ENCODE measurements around the gene ALX3. TPM values are rescaled to one million over a fixed set of nuclear protein-coding genes. Genes with fewer than 3 reads are reported as not detected.

The ALX3 gene
- total RNA-seq, 4 donors from 2014 or later, result 0.21 to 0.26 TPM; not detected in 2

DNA sequence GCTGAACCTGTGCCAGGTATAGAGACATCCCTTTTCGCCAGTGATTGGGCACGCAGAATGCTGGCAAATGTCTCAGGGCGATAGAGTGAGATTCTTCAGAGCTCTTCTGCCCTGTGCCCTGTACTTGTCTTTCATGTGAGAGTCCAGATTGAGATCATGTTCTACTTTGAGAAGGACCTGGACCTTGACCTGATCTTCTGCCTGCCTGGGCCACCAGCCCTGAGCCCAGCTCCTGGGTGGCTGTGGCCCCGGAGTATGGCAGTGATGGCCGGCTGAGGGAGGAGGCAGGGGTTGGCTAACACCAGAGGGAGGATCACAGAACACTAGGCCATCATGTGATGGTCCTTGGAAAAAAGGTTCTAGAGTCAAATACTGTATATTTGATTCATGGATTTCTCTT is 22.2 kb downstream of the ALX3 start:
- Histone ChIP-seq H3K27me3 (no peaks in the 10 kb centered on the region), H3K4me3 (no peak overlapping the region), H3K9me3 (no peaks in the 10 kb centered on the region), H3K27ac (no peak overlapping the region), H3K4me1 (no peaks in the 10 kb centered on the region), H3K36me3 (no peaks in the 10 kb centered on the region)
- TF ChIP-seq POLR2A (IDR thresholded peaks at IDR 0.05), result no peak
- TF ChIP-seq, protein P1, sequence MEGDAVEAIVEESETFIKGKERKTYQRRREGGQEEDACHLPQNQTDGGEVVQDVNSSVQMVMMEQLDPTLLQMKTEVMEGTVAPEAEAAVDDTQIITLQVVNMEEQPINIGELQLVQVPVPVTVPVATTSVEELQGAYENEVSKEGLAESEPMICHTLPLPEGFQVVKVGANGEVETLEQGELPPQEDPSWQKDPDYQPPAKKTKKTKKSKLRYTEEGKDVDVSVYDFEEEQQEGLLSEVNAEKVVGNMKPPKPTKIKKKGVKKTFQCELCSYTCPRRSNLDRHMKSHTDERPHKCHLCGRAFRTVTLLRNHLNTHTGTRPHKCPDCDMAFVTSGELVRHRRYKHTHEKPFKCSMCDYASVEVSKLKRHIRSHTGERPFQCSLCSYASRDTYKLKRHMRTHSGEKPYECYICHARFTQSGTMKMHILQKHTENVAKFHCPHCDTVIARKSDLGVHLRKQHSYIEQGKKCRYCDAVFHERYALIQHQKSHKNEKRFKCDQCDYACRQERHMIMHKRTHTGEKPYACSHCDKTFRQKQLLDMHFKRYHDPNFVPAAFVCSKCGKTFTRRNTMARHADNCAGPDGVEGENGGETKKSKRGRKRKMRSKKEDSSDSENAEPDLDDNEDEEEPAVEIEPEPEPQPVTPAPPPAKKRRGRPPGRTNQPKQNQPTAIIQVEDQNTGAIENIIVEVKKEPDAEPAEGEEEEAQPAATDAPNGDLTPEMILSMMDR (IDR thresholded peaks at IDR 0.05), result no peak
- no peak for DNase-seq
- intact Hi-C loops (cut with DNase I; ENCODE audit: low total_unique reads), result no loop called here

DNA sequence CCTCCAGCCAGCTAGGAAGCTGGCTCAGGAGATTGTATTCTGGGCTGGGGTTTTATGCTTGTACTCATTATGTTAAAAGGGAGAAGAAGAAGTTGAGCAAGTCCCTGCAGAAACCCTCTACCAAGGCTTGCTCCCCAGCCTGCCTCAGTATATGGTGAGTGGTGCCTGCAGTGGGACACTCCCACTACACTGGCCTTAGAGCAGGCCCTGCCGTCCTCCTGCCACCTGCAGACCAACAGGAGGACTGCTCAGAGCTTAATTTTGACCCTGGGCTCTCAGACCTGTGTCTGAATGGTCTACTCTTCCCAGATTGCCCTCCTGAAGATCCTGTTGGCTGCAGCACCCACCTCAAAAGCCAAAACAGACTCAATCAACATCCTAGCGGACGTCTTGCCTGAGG is 23.0 kb downstream of the ALX3 start:
- Histone ChIP-seq H3K9me3 (no peaks in the 10 kb centered on the region), H3K4me3 (no peak overlapping the region), H3K27me3 (no peaks in the 10 kb centered on the region), H3K27ac (no peak overlapping the region), H3K36me3 (no peaks in the 10 kb centered on the region), H3K4me1 (no peaks in the 10 kb centered on the region)
- TF ChIP-seq, protein P1 (IDR thresholded peaks at IDR 0.05), result no peak
- no peak for TF ChIP-seq POLR2A (IDR thresholded peaks at IDR 0.05)
- intact Hi-C loops (cut with DNase I; ENCODE audit: low total_unique reads), result no loop called here
- no peak for DNase-seq

DNA sequence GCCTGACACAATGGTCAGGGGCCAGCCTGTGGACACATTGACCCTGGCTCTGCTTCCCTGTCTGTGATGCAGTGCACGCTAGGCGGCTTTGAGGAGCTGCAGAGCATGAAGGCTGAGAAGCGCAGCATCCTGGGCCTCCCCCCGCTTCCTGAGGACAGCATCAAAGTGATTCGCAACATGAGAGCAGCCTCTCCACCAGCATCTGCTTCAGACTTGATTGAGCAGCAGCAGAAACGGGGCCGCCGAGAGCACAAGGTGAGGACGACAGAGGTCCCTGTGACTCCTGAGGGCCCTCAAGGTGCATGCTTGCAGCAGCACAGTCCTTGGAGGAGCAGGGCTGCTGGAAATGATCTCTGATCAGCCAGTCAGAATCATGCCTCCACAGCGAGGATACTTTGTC is 27.5 kb downstream of the ALX3 start:
- Histone ChIP-seq H3K4me3 (no peak overlapping the region), H3K36me3 (no peaks in the 10 kb centered on the region), H3K27me3 (no peaks in the 10 kb centered on the region), H3K27ac (no peak overlapping the region), H3K4me1 (no peaks in the 10 kb centered on the region), H3K9me3 (no peaks in the 10 kb centered on the region)
- intact Hi-C loops (cut with DNase I; ENCODE audit: low total_unique reads), result no loop called here
- DNase-seq, result no peak
- TF ChIP-seq, protein P1 (IDR thresholded peaks at IDR 0.05), result no peak
- no peak for TF ChIP-seq POLR2A (IDR thresholded peaks at IDR 0.05)

DNA sequence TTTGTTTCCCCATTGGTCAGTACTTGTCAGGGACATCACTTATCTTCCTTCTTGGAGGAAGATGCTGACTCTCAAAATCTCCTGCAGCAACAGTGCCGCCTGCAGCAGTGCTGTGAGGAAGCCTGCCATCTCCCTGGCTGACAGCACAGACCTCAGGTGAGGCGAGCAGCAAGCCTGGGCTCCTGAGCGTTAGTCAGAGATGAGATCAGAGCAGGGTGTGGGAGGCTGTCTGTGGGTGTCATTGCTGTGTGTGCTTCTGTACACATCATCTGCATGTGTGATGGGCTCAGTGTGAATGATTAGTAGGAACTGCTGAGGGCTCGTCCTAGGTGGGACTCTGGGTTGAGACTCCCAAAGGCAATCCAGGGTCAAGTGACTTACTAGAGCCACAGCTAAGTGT is 29.9 kb downstream of the ALX3 start:
- intact Hi-C loops (cut with DNase I; ENCODE audit: low total_unique reads), result no loop called here
- DNase-seq, result no peak
- no peak overlapping the region for H3K4me3 ChIP-seq
- TF ChIP-seq POLR2A (IDR thresholded peaks at IDR 0.05), result no peak
- TF ChIP-seq, protein P1 (IDR thresholded peaks at IDR 0.05), result no peak
- no peaks in the 10 kb centered on the region for H3K27me3 ChIP-seq
- no peaks in the 10 kb centered on the region for H3K36me3 ChIP-seq
- H3K9me3 ChIP-seq, result no peaks in the 10 kb centered on the region
- H3K27ac ChIP-seq, result no peak overlapping the region
- peaks cover 0 to 5% of the 10 kb centered on the region in 2 donors for H3K4me1 ChIP-seq

DNA sequence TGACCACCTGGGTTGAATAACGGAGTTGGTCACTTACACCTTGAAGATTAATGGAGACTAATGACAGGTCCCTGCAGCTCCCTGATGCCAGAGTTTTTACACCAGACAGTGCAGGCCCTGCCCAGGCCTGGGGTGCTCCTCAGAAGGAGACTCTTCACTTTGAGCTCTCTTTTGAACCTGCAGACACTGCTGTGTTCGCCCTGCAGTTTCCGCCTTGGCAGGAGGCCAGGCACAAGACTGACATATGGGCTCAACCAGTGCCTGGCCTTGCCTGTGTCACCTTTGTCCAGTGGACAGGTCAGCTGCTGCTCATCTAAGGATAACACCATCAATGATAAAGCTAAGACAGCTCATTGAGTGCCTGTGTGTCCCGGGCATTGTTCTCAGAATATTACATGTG is 30.8 kb downstream of the ALX3 start:
- no peak for TF ChIP-seq POLR2A (IDR thresholded peaks at IDR 0.05)
- TF ChIP-seq, protein P1 (IDR thresholded peaks at IDR 0.05), result no peak
- H3K4me3 ChIP-seq, result no peak overlapping the region
- peaks cover 0 to 5% of the 10 kb centered on the region in 2 donors for H3K4me1 ChIP-seq
- no peaks in the 10 kb centered on the region for H3K27me3 ChIP-seq
- H3K36me3 ChIP-seq, result no peaks in the 10 kb centered on the region
- H3K27ac ChIP-seq, result no peak overlapping the region
- H3K9me3 ChIP-seq, result no peaks in the 10 kb centered on the region
- intact Hi-C loops (cut with DNase I; ENCODE audit: low total_unique reads), result no loop called here
- DNase-seq, result no peak
